ENCODE data around the gene KIF5A. TPM values are rescaled to one million over a fixed set of nuclear protein-coding genes. Genes with fewer than 3 reads are reported as not detected.

The KIF5A gene
- total and polyA plus RNA-seq, 2 donors (not counting 3 experiments of a cell fraction or from before 2014, with no cell fraction given): 0.07 to 0.35 TPM

- no peak overlapping the region for H3K9ac ChIP-seq (replicated peaks; ENCODE audit: extremely low read depth, insufficient read depth, low read length)
- TF ChIP-seq POLR2AphosphoS5 (IDR thresholded peaks at IDR 0.05; ENCODE audit: insufficient read depth, low read depth, low read length) (no peak), POLR2A (IDR thresholded peaks at IDR 0.05; ENCODE audit: low read depth, low read length) (no peak), MAX (IDR thresholded peaks at IDR 0.05; ENCODE audit: insufficient read depth, insufficient read length) (no peak), FOS (IDR thresholded peaks at IDR 0.05; ENCODE audit: borderline replicate concordance, insufficient read depth, low read length) (no peak), MYC (IDR thresholded peaks at IDR 0.05; ENCODE audit: low read depth, low read length) (no peak), GATA2 (IDR thresholded peaks at IDR 0.05; ENCODE audit: insufficient read depth, insufficient read length, low read depth, low read length) (no peak), JUN (IDR thresholded peaks at IDR 0.05; ENCODE audit: borderline replicate concordance, insufficient read depth, insufficient read length, low read depth) (no peak), EZH2 (IDR thresholded peaks at IDR 0.05; ENCODE audit: borderline replicate concordance, low read depth, low read length, severe bottlenecking) (no peak), CTCF (IDR thresholded peaks at IDR 0.05; ENCODE audit: extremely low read depth in 1 of 2, insufficient read depth in 1 of 2, low read depth in 1 of 2, low read length in 2 of 2) (no peak)
- H3K79me2 ChIP-seq (ENCODE audit: control insufficient read depth, insufficient read depth, low read length): no peaks in the 10 kb centered on the region
- H2AFZ ChIP-seq (ENCODE audit: low read depth, low read length): no peak overlapping the region
- intact Hi-C loops (cut with micrococcal nuclease) (no loop called here), dilution Hi-C loops (cut with MboI; ENCODE audit: extremely low pct_ligation_motif_present, low sequenced_read_pairs) (no loop called here)
- CTCF ChIA-PET: interaction anchor here (1.4 to 5.7 kb wide), 3 partner anchors 16 to 30 kb away, joined by 3 to 54 read pairs (median 8); partner anchors contain the start of gene B4GALNT1
- no peaks in the 10 kb centered on the region for H3K9me3 ChIP-seq (replicated peaks; ENCODE audit: control insufficient read depth, insufficient read depth, low read length)
- peak; percentile 15 for FAIRE-seq
- H3K27ac ChIP-seq (ENCODE audit: insufficient read depth, low read depth, low read length): no peak overlapping the region
- POLR2A ChIA-PET: no interaction called here
- H3K4me3 ChIP-seq (replicated peaks in 1 of 3; ENCODE audit: insufficient read depth in 1 of 3, low read depth in 1 of 3, low read length in 3 of 3): no peak overlapping the region
- no peak for DNase-seq (ENCODE audit: low read depth, low spot score)
- no peaks in the 10 kb centered on the region for H4K20me1 ChIP-seq (replicated peaks; ENCODE audit: control insufficient read depth, extremely low read depth, insufficient read depth, low read length)
- peaks cover 12 to 24% of the 10 kb centered on the region in 2 experiments for H3K27me3 ChIP-seq (ENCODE audit: control insufficient read depth in 2 of 2, insufficient read depth in 2 of 2, low read length in 2 of 2)
- H3K9me1 ChIP-seq (replicated peaks; ENCODE audit: control insufficient read depth, extremely low read depth, insufficient read depth, low read length): no peaks in the 10 kb centered on the region
- BruUV-seq (replicated peaks): no TSS peak
- no peaks in the 10 kb centered on the region for H3K36me3 ChIP-seq (ENCODE audit: control insufficient read depth in 2 of 2, extremely low read depth in 1 of 2, insufficient read depth in 2 of 2, low read length in 2 of 2)
- H3K4me2 ChIP-seq (ENCODE audit: insufficient read depth, low read length): no peak overlapping the region
- H3K4me1 ChIP-seq (ENCODE audit: control insufficient read depth, extremely low read depth, insufficient read depth, low read length): peaks cover 3% of the 10 kb centered on the region
Observed at GRCh38 chr12:57614178-57614947, 64.5 kb downstream of the KIF5A start.

All from endothelial cell of umbilical vein (primary cell).